Breast epithelium (tissue), 4 donors: ENCODE measurements around the gene PRDM10. TPM values are rescaled to one million over a fixed set of nuclear protein-coding genes. Genes with fewer than 3 reads are reported as not detected.

ENCODE experiments used
- DNase-seq, 2 donors: peaks; one replicate each; pipeline ENCODE4 v3.0.0-alpha.2; 2019; ENCODE audit warnings: low spot score in 2 of 2
- H3K27ac ChIP-seq, 2 donors: fragments of 200-600 bp; sonication (generic) in 1 of 2; one replicate each; pipeline ENCODE4 v1.5.1; 2016 to 2019; ENCODE audit warnings: mild to moderate bottlenecking in 1 of 2
- H3K27me3 ChIP-seq, 2 donors: fragments of 200-600 bp; sonication (generic) in 1 of 2; one replicate each; pipeline versions ENCODE4 v1.5.1 to v1.6.0; 2017 to 2019; ENCODE audit warnings: control low read depth in 1 of 2, mild to moderate bottlenecking in 1 of 2
- H3K36me3 ChIP-seq: fragments of 200-600 bp; one replicate; pipeline ENCODE4 v1.5.1; 2019
- H3K4me1 ChIP-seq, 2 donors: fragments of 200-600 bp; sonication (generic); one replicate each; pipeline ENCODE4 v1.5.1; 2016 to 2019; ENCODE audit warnings: control low read depth in 1 of 2
- H3K4me3 ChIP-seq, 3 donors: fragments of 200-600 bp; sonication (generic); 1 replicate in 2 of 3; 2 replicates in 1 of 3; pipeline ENCODE4 v1.5.1; 2016 to 2019; ENCODE audit warnings: mild to moderate bottlenecking in 3 of 3, moderate library complexity in 2 of 3
- H3K9me3 ChIP-seq, 2 donors: fragments of 200-600 bp; sonication (generic) in 1 of 2; one replicate each; pipeline ENCODE4 v1.5.1; 2016 to 2019; ENCODE audit warnings: control low read depth in 1 of 2
- POLR2A ChIP-seq: fragments of 450-650 bp; IDR thresholded peaks from one replicate; pipeline ENCODE4 v1.6.1; 2016; ENCODE audit warnings: antibody characterized with exemption, mild to moderate bottlenecking, moderate library complexity
- POLR2AphosphoS5 ChIP-seq, 3 donors: sonication (generic); formaldehyde crosslinking; IDR thresholded peaks; one replicate each; pipeline ENCODE4 v1.6.1; 2017; ENCODE audit warnings: antibody characterized with exemption in 3 of 3
- intact Hi-C: fragments of 100-400 bp; cut with DNase I; formaldehyde crosslinking; loops from one replicate; pipeline ENCODE4 v1.15.1; 2023; ENCODE audit warnings: low total_unique reads
- total RNA-seq, 3 donors: library from RNA; depleted of rRNA; stranded (reverse); fragments of >200 nt; gene quantifications; one replicate each; pipeline ENCODE4 v1.1.0, GENCODE V29; 2016
- TF ChIP-seq, protein P1 (sequence below), 3 donors: fragments of 450-650 bp; IDR thresholded peaks; one replicate each; pipeline ENCODE4 v1.5.1; 2016 to 2017; ENCODE audit warnings: antibody characterized with exemption in 3 of 3, mild to moderate bottlenecking in 3 of 3, moderate library complexity in 3 of 3

Gene PRDM10
- total RNA-seq, 3 donors from 2014 or later, result 4.5 to 15.2 (median 10.8) TPM

DNA sequence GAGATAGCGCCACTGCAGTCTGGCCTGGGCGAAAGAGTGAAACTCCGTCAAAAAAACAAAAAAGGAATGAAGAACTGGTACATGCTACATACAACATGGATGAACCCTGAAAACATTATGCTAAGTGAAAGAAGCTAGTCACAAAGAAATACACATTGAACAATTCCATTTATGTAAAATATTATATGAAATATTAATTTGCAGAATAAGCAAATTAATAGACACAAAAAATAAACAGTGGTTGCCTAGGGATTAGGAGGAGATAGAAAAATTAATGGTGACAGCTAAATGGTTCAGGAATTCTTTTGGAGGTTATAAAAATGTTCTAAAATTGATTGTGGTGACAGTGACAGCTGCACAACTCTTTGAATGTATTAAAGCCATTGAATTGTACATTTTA is 14.7 kb downstream of the PRDM10 start:
- H3K36me3 ChIP-seq, result no peaks in the 10 kb centered on the region
- no peak overlapping the region for H3K27ac ChIP-seq
- intact Hi-C loops, result no loop called here
- TF ChIP-seq, protein P1, sequence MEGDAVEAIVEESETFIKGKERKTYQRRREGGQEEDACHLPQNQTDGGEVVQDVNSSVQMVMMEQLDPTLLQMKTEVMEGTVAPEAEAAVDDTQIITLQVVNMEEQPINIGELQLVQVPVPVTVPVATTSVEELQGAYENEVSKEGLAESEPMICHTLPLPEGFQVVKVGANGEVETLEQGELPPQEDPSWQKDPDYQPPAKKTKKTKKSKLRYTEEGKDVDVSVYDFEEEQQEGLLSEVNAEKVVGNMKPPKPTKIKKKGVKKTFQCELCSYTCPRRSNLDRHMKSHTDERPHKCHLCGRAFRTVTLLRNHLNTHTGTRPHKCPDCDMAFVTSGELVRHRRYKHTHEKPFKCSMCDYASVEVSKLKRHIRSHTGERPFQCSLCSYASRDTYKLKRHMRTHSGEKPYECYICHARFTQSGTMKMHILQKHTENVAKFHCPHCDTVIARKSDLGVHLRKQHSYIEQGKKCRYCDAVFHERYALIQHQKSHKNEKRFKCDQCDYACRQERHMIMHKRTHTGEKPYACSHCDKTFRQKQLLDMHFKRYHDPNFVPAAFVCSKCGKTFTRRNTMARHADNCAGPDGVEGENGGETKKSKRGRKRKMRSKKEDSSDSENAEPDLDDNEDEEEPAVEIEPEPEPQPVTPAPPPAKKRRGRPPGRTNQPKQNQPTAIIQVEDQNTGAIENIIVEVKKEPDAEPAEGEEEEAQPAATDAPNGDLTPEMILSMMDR (IDR thresholded peaks at IDR 0.05), result no peak
- TF ChIP-seq POLR2AphosphoS5 (IDR thresholded peaks at IDR 0.05) (no peak), POLR2A (no peak)
- H3K4me1 ChIP-seq, result no peaks in the 10 kb centered on the region
- no peak for DNase-seq
- no peak overlapping the region for H3K4me3 ChIP-seq
- H3K27me3 ChIP-seq, result no peaks in the 10 kb centered on the region
- H3K9me3 ChIP-seq, result no peaks in the 10 kb centered on the region

GRCh38 chr11:129985823-129986222 is 16.8 kb downstream of the PRDM10 start:
- no peaks in the 10 kb centered on the region for H3K27me3 ChIP-seq
- no peaks in the 10 kb centered on the region for H3K9me3 ChIP-seq
- no peak overlapping the region for H3K27ac ChIP-seq
- no peaks in the 10 kb centered on the region for H3K4me1 ChIP-seq
- H3K4me3 ChIP-seq, result no peak overlapping the region
- no peak for DNase-seq
- intact Hi-C loops, result no loop called here
- TF ChIP-seq POLR2AphosphoS5 (IDR thresholded peaks at IDR 0.05), result no peak
- TF ChIP-seq, protein P1 (IDR thresholded peaks at IDR 0.05), result no peak
- TF ChIP-seq POLR2A, result no peak
- H3K36me3 ChIP-seq, result no peaks in the 10 kb centered on the region

DNA sequence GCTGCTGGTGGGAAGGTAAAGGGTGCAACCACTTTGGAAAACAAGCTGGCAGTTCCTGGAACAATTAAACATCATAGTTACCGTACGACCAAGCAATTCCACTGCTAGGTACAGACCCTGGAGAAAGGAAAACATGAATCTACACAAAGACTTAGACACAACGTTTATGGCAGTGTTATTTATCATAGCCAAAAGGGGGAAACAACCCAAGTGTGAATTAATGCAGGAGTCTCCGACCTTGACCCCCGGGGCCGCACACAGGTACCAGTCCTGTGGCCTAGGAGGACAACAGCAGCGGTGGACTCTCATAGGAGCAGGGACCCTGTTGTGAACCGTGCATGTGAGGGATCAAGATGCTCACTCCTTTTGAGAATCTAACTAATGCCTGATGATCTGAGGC is 22.5 kb downstream of the PRDM10 start:
- no peak for TF ChIP-seq POLR2A
- TF ChIP-seq, protein P1 (IDR thresholded peaks at IDR 0.05), result no peak
- TF ChIP-seq POLR2AphosphoS5 (IDR thresholded peaks at IDR 0.05), result no peak
- no peak overlapping the region for H3K4me3 ChIP-seq

GRCh38 chr11:129979046-129979605 is 23.5 kb downstream of the PRDM10 start:
- DNase-seq, result no peak
- intact Hi-C loops, result no loop called here

More for the DNA sequence above, 22.5 kb downstream of the PRDM10 start:
- no peak for DNase-seq
- Histone ChIP-seq H3K27me3 (no peaks in the 10 kb centered on the region), H3K9me3 (no peaks in the 10 kb centered on the region), H3K36me3 (no peaks in the 10 kb centered on the region), H3K4me1 (no peaks in the 10 kb centered on the region), H3K27ac (no peak overlapping the region)
- intact Hi-C loops, result no loop called here

GRCh38 chr11:129978447-129978846 is 24.2 kb downstream of the PRDM10 start:
- Histone ChIP-seq H3K36me3 (no peaks in the 10 kb centered on the region), H3K27me3 (no peaks in the 10 kb centered on the region), H3K4me1 (no peaks in the 10 kb centered on the region), H3K4me3 (no peak overlapping the region), H3K27ac (no peak overlapping the region), H3K9me3 (no peaks in the 10 kb centered on the region)
- TF ChIP-seq POLR2AphosphoS5 (IDR thresholded peaks at IDR 0.05) (no peak), POLR2A (no peak)
- TF ChIP-seq, protein P1 (IDR thresholded peaks at IDR 0.05), result no peak
- no peak for DNase-seq
- intact Hi-C loops, result no loop called here

More at GRCh38 chr11:129979046-129979605, 23.5 kb downstream of the PRDM10 start:
- Histone ChIP-seq H3K4me1 (no peaks in the 10 kb centered on the region), H3K36me3 (no peaks in the 10 kb centered on the region), H3K9me3 (no peaks in the 10 kb centered on the region), H3K27me3 (no peaks in the 10 kb centered on the region), H3K4me3 (no peak overlapping the region), H3K27ac (no peak overlapping the region)
- TF ChIP-seq POLR2AphosphoS5 (IDR thresholded peaks at IDR 0.05), result no peak
- no peak for TF ChIP-seq POLR2A

DNA sequence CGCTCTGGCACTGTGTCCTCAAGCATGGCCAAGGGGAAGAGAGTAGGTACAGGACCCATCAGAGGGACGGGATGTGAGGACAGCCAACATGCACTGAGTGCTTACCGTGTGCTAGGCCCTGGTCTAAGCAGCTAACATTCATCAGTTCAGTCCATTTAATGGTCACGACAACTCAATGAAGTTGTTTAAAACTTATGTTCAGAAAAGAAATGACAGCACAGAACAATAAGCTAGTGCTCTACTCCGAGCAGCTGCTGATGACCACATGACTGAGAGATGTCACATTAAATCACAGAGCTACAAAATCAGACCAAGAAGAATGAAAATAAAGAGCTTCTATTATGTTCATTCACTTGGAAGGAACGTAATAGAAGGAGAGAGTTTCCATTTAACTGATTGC is 26.3 kb downstream of the PRDM10 start:
- no peak overlapping the region for H3K27ac ChIP-seq
- intact Hi-C loops, result no loop called here
- H3K4me3 ChIP-seq, result no peak overlapping the region
- no peaks in the 10 kb centered on the region for H3K9me3 ChIP-seq
- H3K4me1 ChIP-seq, result no peaks in the 10 kb centered on the region
- H3K36me3 ChIP-seq, result no peaks in the 10 kb centered on the region
- no peaks in the 10 kb centered on the region for H3K27me3 ChIP-seq
- no peak for TF ChIP-seq POLR2AphosphoS5 (IDR thresholded peaks at IDR 0.05)
- TF ChIP-seq, protein P1 (IDR thresholded peaks at IDR 0.05), result no peak
- TF ChIP-seq POLR2A, result no peak
- DNase-seq, result no peak
